Neuronal stem cell (in vitro differentiated cells): Measurements from ENCODE around the gene PAK6.

Experiments
- DNase-seq: peaks from one replicate; pipeline ENCODE4 v3.0.0-alpha.2; 2013; ENCODE audit warnings: low spot score
- H2AFZ ChIP-seq: one replicate; pipeline ENCODE4 v1.6.1; 2013; ENCODE audit warnings: mild to moderate bottlenecking, low read length, inconsistent platforms
- H2AK5ac ChIP-seq: 2 replicates; pipeline ENCODE4 v1.6.1; 2013; ENCODE audit warnings: low read depth, mild to moderate bottlenecking, inconsistent platforms, low read length, moderate library complexity, mixed read lengths
- H2BK120ac ChIP-seq: 2 replicates; pipeline ENCODE4 v1.6.1; 2013; ENCODE audit warnings: low read depth, mild to moderate bottlenecking, inconsistent platforms, low read length, moderate library complexity, mixed read lengths
- H2BK12ac ChIP-seq: one replicate; pipeline ENCODE4 v1.6.1; 2013; ENCODE audit warnings: low read length, inconsistent platforms
- H2BK15ac ChIP-seq: 2 replicates; pipeline ENCODE4 v1.6.1; 2013; ENCODE audit warnings: mild to moderate bottlenecking, low read length, inconsistent platforms, mixed read lengths
- H2BK5ac ChIP-seq: one replicate; pipeline ENCODE4 v1.6.1; 2013; ENCODE audit warnings: inconsistent platforms, mild to moderate bottlenecking, low read length, moderate library complexity
- H3K14ac ChIP-seq: one replicate; pipeline ENCODE4 v1.6.1; 2013; ENCODE audit warnings: low read length, inconsistent platforms
- H3K18ac ChIP-seq: 2 replicates; pipeline ENCODE4 v1.6.1; 2013; ENCODE audit warnings: low read length, inconsistent platforms
- H3K23ac ChIP-seq: 2 replicates; pipeline ENCODE4 v1.6.1; 2013; ENCODE audit warnings: low read depth, mild to moderate bottlenecking, mixed read lengths, low read length, inconsistent platforms; ENCODE audit not compliant: poor library complexity
- H3K27ac ChIP-seq: replicated peaks from 3 replicates; pipeline ENCODE4 v1.5.1; 2013; ENCODE audit warnings: low read length, inconsistent platforms
- H3K27me3 ChIP-seq, 3 experiments: 2 replicates each; pipeline ENCODE4 v1.6.1; 2013; ENCODE audit warnings: low read length in 3 of 3, mild to moderate bottlenecking in 2 of 3, inconsistent platforms in 1 of 3, low read depth in 1 of 3, mixed read lengths in 1 of 3, moderate library complexity in 1 of 3; ENCODE audit not compliant: control insufficient read depth in 3 of 3, insufficient read depth in 3 of 3
- H3K36me3 ChIP-seq, 2 donors: replicated peaks in 1 of 2; 2 replicates each; pipeline ENCODE4 v1.6.1; 2013; ENCODE audit warnings: low read length in 2 of 2; ENCODE audit not compliant: control insufficient read depth in 2 of 2, insufficient read depth in 2 of 2
- H3K4ac ChIP-seq: 2 replicates; pipeline ENCODE4 v1.6.1; 2013; ENCODE audit warnings: inconsistent platforms, mild to moderate bottlenecking, low read length, moderate library complexity
- H3K4me1 ChIP-seq, 2 donors: 1 replicate in 1 of 2; 2 replicates in 1 of 2; pipeline ENCODE4 v1.6.1; 2013; ENCODE audit warnings: low read length in 2 of 2, low read depth in 1 of 2; ENCODE audit not compliant: control insufficient read depth in 2 of 2, insufficient read depth in 1 of 2
- H3K4me2 ChIP-seq: one replicate; pipeline ENCODE4 v1.6.1; 2013; ENCODE audit warnings: mild to moderate bottlenecking, low read length, inconsistent platforms; ENCODE audit not compliant: insufficient read depth, poor library complexity, severe bottlenecking
- H3K4me3 ChIP-seq, 2 donors: 2 replicates each; pipeline ENCODE4 v1.5.1; 2013; ENCODE audit warnings: low read length in 2 of 2, mild to moderate bottlenecking in 2 of 2, inconsistent platforms in 1 of 2, moderate library complexity in 1 of 2
- H3K79me1 ChIP-seq: one replicate; pipeline ENCODE4 v1.6.1; 2013; ENCODE audit warnings: low read depth, mild to moderate bottlenecking, inconsistent platforms, low read length, moderate library complexity
- H3K9ac ChIP-seq: one replicate; pipeline ENCODE4 v1.6.1; 2013; ENCODE audit warnings: mild to moderate bottlenecking, low read depth, low read length, inconsistent platforms; ENCODE audit not compliant: poor library complexity
- H3K9me3 ChIP-seq, 2 donors: replicated peaks in 1 of 2; 2 replicates each; pipeline versions ENCODE3 to v1.6.1; 2013; ENCODE audit warnings: low read length in 2 of 2, mild to moderate bottlenecking in 2 of 2, inconsistent platforms in 1 of 2, low read depth in 1 of 2, mixed read lengths in 1 of 2, moderate library complexity in 1 of 2; ENCODE audit not compliant: control insufficient read depth in 2 of 2, insufficient read depth in 1 of 2
- H4K8ac ChIP-seq: one replicate; pipeline ENCODE4 v1.6.1; 2013; ENCODE audit warnings: low read depth, mild to moderate bottlenecking, inconsistent platforms, low read length, moderate library complexity
- H4K91ac ChIP-seq: one replicate; pipeline ENCODE4 v1.6.1; 2013; ENCODE audit warnings: low read length, low read depth, mild to moderate bottlenecking, inconsistent platforms; ENCODE audit not compliant: poor library complexity
- WGBS, 2 donors: extraction: QIAGEN DNeasy Blood & Tissue Kit; methylation state at CpG; one replicate each; pipeline ENCODE4 v1.1.7; 2013; ENCODE audit warnings: missing lambda C conversion rate in 2 of 2, mixed read lengths in 1 of 2; ENCODE audit not compliant: insufficient read length in 2 of 2, insufficient replicate concordance in 1 of 2; ENCODE audit errors: extremely low coverage in 2 of 2; 5-methylcytosine and 5-hydroxymethylcytosine counted together

PAK6 gene

DNA sequence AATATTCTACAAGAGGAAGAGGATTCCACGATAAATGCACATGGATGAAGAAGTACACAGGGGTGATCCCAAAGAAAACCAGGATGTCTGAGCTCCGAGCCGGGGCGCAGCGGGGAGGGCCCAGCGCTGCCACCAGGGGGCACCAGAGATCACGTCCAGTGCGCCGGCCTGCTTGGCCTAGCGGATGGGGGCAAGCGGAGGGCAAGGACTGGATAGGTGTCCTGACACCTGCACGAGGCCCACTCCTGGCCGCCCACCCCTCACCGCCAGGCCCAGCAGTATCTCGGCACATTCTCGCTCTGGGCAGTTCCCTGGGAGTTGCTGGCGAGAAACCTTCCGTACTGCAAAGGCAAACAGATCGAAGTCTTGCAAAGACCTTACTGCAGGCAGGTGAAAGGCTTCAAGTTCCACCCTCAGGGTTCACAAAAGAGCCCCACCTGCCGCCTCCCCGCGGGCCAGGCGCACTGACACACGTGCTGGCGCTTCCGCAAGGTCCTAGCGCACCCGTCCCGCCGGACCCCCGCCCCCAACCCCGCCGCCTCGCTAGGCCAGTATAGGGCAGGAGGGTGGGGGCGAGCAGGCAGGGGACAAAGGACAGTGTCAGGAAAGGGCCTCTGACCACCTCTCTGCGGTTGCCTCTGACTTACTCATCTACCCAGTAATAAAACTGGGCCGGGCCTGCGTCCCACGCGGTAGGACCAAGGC is 40.7 kb downstream of the PAK6 start:
- no peaks in the 10 kb centered on the region for H3K36me3 ChIP-seq
- H3K9ac ChIP-seq = peak overlapping the region; percentile 36
- peaks cover 0 to 62% (median 40%) of the 10 kb centered on the region in 3 experiments for H3K27me3 ChIP-seq
- no peak overlapping the region for H2BK5ac ChIP-seq
- H2AFZ ChIP-seq = peak overlapping the region; percentile 67
- no peak overlapping the region for H2BK15ac ChIP-seq
- H3K79me1 ChIP-seq = no peaks in the 10 kb centered on the region
- H2BK12ac ChIP-seq = no peak overlapping the region
- no peak overlapping the region for H2BK120ac ChIP-seq
- no peak overlapping the region for H3K4ac ChIP-seq
- peak overlapping the region; percentile 26 for H3K4me2 ChIP-seq
- H4K91ac ChIP-seq = no peak overlapping the region
- DNase-seq = peak; percentile 75
- peak overlapping the region; percentile 44 for H2AK5ac ChIP-seq
- no CpG with 5 or more reads among the region's 40 CpGs for WGBS, 2 donors
- H3K23ac ChIP-seq = peak overlapping the region; percentile 8
- peak overlapping the region; percentile 75 for H3K18ac ChIP-seq
- H3K4me3 ChIP-seq = no peak overlapping the region
- H3K27ac ChIP-seq = no peak overlapping the region
- peaks cover 0 to 7% of the 10 kb centered on the region in 2 donors for H3K9me3 ChIP-seq
- no peak overlapping the region for H4K8ac ChIP-seq
- peaks cover 6 to 28% of the 10 kb centered on the region in 2 donors for H3K4me1 ChIP-seq
- no peak overlapping the region for H3K14ac ChIP-seq

DNA sequence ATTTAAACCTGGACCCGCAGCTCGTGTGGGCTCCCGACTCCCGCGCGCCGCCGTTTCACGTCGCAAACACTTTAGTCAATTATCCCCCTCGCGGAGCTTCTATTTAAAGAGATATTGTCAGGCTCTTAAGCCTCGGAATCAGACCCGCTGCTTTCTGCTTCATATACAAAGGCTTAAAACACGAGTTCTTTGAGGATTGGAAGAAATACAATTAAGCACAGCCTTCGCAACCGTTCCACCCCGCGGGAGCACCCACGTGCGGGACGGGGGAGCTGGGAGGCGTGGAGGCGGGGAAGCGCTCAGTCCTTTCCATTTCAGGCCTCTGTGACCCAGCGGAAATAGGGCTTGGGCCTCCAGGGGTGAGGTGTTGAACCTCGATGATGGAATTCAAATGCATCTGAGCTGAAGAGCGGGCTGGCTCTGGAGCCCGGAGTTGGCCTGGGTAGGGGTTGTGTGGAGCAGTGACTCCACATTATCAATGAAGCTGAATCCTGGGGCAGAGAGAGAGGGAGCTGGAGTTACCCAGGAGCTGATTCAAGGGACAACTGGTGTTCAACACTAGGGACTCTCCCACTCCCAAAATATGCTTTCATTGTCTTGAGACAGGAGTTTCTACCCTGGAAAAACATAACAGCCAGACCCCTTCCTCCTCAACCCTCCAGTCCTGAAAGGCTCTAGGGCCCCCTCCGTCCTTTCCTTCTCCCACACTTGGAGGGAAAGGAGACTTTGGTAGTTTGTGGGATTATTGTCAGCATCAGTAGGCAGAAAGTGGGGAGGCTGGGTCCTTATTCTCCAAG is 41.6 kb downstream of the PAK6 start:
- no peak overlapping the region for H2BK12ac ChIP-seq
- no peak overlapping the region for H2BK5ac ChIP-seq
- H3K4me3 ChIP-seq = no peak overlapping the region
- no peak overlapping the region for H3K18ac ChIP-seq
- peak overlapping the region; percentile 77 for H3K23ac ChIP-seq
- no peak for DNase-seq
- no CpG with 5 or more reads among the region's 30 CpGs for WGBS, 2 donors
- peaks cover 0 to 64% (median 40%) of the 10 kb centered on the region in 3 experiments for H3K27me3 ChIP-seq
- no peak overlapping the region for H3K4me2 ChIP-seq
- no peak overlapping the region for H3K14ac ChIP-seq
- no peak overlapping the region for H2BK15ac ChIP-seq
- no peaks in the 10 kb centered on the region for H3K79me1 ChIP-seq
- no peaks in the 10 kb centered on the region for H3K36me3 ChIP-seq
- H4K8ac ChIP-seq = no peak overlapping the region
- H3K9me3 ChIP-seq = peaks cover 0 to 7% of the 10 kb centered on the region in 2 donors
- peak overlapping the region; percentile 44 for H2AK5ac ChIP-seq
- H3K4me1 ChIP-seq = peaks cover 6 to 36% of the 10 kb centered on the region in 2 donors
- H3K4ac ChIP-seq = no peak overlapping the region
- H4K91ac ChIP-seq = no peak overlapping the region
- H3K27ac ChIP-seq = no peak overlapping the region
- H2BK120ac ChIP-seq = no peak overlapping the region
- no peak overlapping the region for H3K9ac ChIP-seq
- H2AFZ ChIP-seq = peak overlapping the region; percentile 67

GRCh38 chr15:40281057-40281800 is 42.4 kb downstream of the PAK6 start:
- Histone ChIP-seq H2BK15ac (peak overlapping the region; percentile 62), H3K9ac (no peak overlapping the region), H2AK5ac (peak overlapping the region; percentile 64), H3K27ac (no peak overlapping the region), H3K27me3 (peaks cover 0 to 64% (median 40%) of the 10 kb centered on the region in 3 experiments), H3K36me3 (no peaks in the 10 kb centered on the region), H3K79me1 (no peaks in the 10 kb centered on the region), H3K4me3 (peak overlapping the region in 1 of 2 donors; percentile 13), H4K91ac (peak overlapping the region; percentile 56), H3K4me2 (peak overlapping the region; percentile 99), H2BK5ac (peak overlapping the region; percentile 79), H3K23ac (peak overlapping the region; percentile 77), H3K9me3 (peaks cover 0 to 7% of the 10 kb centered on the region in 2 donors), H4K8ac (no peak overlapping the region), H2BK120ac (peak overlapping the region; percentile 37), H3K18ac (peak overlapping the region; percentile 38), H3K14ac (no peak overlapping the region), H2AFZ (peak overlapping the region; percentile 67), H3K4ac (no peak overlapping the region), H2BK12ac (no peak overlapping the region), H3K4me1 (peaks cover 13 to 40% of the 10 kb centered on the region in 2 donors)
- WGBS, 2 donors = no CpG with 5 or more reads among the region's 43 CpGs
- DNase-seq = no peak
